ENCODE measurements around the gene CAMK2N1.

- TF ChIP-seq SP1 (IDR thresholded peaks at IDR 0.05), result no peak
- TF ChIP-seq ARNT (IDR thresholded peaks at IDR 0.05), result no peak
- no peak for TF ChIP-seq HDGF (IDR thresholded peaks at IDR 0.05; ENCODE audit: borderline replicate concordance)
- no peak for TF ChIP-seq TARDBP (IDR thresholded peaks at IDR 0.05)
- no peak for TF ChIP-seq ELF4 (IDR thresholded peaks at IDR 0.05)
- TF ChIP-seq FOXK2 (IDR thresholded peaks at IDR 0.05), result no peak
Observed at GRCh38 chr1:20483098-20483832, 2.7 kb downstream of the CAMK2N1 start.
